Calu3 (cell line): ENCODE results near the gene MAP1LC3A. TPM values are rescaled to one million over a fixed set of nuclear protein-coding genes. Genes with fewer than 3 reads are reported as not detected.

Experiments
- BruUV-seq: library from RNA; stranded (reverse); fragments of 400-500 nt; replicated peaks from 2 replicates; lab custom pipeline; 2021; lab: Mats Ljungman, UMichigan
- CTCF ChIA-PET: fragments of 300-600 bp; sonication (Branson Sonifier 250); formaldehyde crosslinking; loops from one replicate; lab custom pipeline; 2022; ENCODE audit warnings: antibody characterized with exemption; lab: Charles Lee
- DNase-seq: peaks from one replicate; pipeline ENCODE4 v3.0.0; 2022
- H3K27ac Mint-ChIP-seq: one replicate; pipeline ENCODE4 v1.8.0; 2022; ENCODE audit warnings: mixed read lengths; ENCODE audit not compliant: unreplicated experiment
- H3K27me3 Mint-ChIP-seq: one replicate; pipeline ENCODE4 v1.8.0; 2022; ENCODE audit warnings: mixed read lengths; ENCODE audit not compliant: unreplicated experiment
- H3K36me3 Mint-ChIP-seq: one replicate; pipeline ENCODE4 v1.8.0; 2022; ENCODE audit warnings: mild to moderate bottlenecking, moderate library complexity, mixed read lengths; ENCODE audit not compliant: insufficient read depth, unreplicated experiment
- H3K4me1 Mint-ChIP-seq: one replicate; pipeline ENCODE4 v1.8.0; 2022; ENCODE audit warnings: mild to moderate bottlenecking, low read depth, mixed read lengths; ENCODE audit not compliant: unreplicated experiment
- H3K4me3 Mint-ChIP-seq: one replicate; pipeline ENCODE4 v1.8.0; 2022; ENCODE audit warnings: mild to moderate bottlenecking, low read depth, moderate library complexity, mixed read lengths; ENCODE audit not compliant: unreplicated experiment
- H3K9me3 Mint-ChIP-seq: one replicate; pipeline ENCODE4 v1.8.0; 2022; ENCODE audit warnings: low read depth, mixed read lengths; ENCODE audit not compliant: unreplicated experiment
- intact Hi-C: fragments of 100-400 bp; cut with micrococcal nuclease; formaldehyde crosslinking; loops from one replicate; pipeline ENCODE4 v1.10.0; 2022; ENCODE audit not compliant: unreplicated experiment
- total RNA-seq: library from RNA; stranded (reverse); gene quantifications from 2 replicates; pipeline ENCODE4 v1.2.3, GENCODE V29; 2022
- TF ChIP-seq, protein P1 (sequence below): fragments of 200-600 bp; IDR thresholded peaks from one replicate; pipeline ENCODE4 v1.8.0; 2022; ENCODE audit warnings: antibody characterized with exemption; ENCODE audit not compliant: unreplicated experiment

MAP1LC3A gene
- total RNA-seq, 1 experiment from 2014 or later: 0.78 TPM

DNA sequence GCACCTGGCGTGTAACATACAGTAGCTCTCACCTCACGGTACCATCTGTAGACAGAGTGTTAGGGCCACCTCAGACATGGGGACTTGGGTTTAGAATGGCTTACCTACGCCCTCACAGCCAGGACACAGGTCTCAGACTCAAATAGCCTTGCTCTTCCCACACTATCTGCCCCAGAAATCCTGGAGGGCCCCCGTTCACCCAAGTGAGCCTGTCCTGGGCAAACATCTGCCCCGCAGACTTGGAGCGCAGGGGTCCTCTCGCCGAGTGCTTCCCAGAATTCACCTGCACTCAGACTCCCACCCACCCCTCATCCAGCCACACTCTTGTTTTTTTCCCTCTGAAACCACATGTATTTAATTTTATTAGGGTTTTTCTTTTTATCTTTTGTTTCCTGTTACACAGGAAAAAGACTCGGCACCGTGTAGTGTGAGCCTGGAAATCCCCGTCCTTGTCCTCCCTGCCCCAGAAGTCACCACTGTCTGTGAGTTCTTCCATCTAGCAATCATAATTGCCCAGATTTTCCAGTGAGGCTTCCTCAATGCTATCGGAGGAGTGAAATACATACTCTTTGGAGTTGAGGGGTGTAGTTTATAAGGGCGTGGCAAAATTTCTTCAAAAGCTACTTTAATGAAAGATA lies 17.1 kb upstream of the MAP1LC3A start:
- Mint-ChIP-seq H3K36me3 (peaks cover 56% of the 10 kb centered on the region), H3K9me3 (no peaks in the 10 kb centered on the region), H3K4me3 (no peak overlapping the region), H3K27me3 (no peaks in the 10 kb centered on the region), H3K27ac (no peak overlapping the region), H3K4me1 (peaks cover 6% of the 10 kb centered on the region)
- BruUV-seq: no TSS peak
- intact Hi-C loops: no loop called here
- CTCF ChIA-PET: no interaction called here
- TF ChIP-seq, protein P1, sequence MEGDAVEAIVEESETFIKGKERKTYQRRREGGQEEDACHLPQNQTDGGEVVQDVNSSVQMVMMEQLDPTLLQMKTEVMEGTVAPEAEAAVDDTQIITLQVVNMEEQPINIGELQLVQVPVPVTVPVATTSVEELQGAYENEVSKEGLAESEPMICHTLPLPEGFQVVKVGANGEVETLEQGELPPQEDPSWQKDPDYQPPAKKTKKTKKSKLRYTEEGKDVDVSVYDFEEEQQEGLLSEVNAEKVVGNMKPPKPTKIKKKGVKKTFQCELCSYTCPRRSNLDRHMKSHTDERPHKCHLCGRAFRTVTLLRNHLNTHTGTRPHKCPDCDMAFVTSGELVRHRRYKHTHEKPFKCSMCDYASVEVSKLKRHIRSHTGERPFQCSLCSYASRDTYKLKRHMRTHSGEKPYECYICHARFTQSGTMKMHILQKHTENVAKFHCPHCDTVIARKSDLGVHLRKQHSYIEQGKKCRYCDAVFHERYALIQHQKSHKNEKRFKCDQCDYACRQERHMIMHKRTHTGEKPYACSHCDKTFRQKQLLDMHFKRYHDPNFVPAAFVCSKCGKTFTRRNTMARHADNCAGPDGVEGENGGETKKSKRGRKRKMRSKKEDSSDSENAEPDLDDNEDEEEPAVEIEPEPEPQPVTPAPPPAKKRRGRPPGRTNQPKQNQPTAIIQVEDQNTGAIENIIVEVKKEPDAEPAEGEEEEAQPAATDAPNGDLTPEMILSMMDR: no peak
- no peak for DNase-seq

DNA sequence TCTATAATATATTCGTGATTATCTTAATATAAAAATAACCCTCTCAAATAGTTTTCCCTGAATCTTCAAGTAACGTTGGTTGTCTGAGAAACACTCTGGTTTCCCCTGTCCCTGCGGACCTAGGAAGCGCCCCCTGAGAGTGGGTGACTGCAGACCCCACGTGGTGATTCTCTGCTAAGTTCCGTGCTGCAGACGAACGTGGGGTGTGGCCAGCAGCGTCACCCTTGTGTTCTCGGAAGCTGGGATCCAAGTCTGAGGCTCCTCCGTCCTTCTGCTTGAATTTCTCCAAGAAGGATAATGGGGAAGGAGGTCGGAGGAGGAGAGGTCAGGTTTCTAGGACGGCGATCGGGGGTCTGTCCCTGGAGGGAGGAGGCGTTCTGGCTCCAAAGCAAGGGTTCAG lies 16.6 kb upstream of the MAP1LC3A start:
- CTCF ChIA-PET: interaction anchor here (0.7 kb wide), 1 partner anchor 10 kb away, joined by 3 read pairs; no protein-coding TSS in a partner anchor
- no peak for DNase-seq
- Mint-ChIP-seq H3K4me3 (no peak overlapping the region), H3K27ac (no peak overlapping the region), H3K27me3 (no peaks in the 10 kb centered on the region), H3K36me3 (peaks cover 53% of the 10 kb centered on the region), H3K9me3 (no peaks in the 10 kb centered on the region), H3K4me1 (peaks cover 6% of the 10 kb centered on the region)
- TF ChIP-seq, protein P1: no peak
- intact Hi-C loops: no loop called here
- no TSS peak for BruUV-seq

DNA sequence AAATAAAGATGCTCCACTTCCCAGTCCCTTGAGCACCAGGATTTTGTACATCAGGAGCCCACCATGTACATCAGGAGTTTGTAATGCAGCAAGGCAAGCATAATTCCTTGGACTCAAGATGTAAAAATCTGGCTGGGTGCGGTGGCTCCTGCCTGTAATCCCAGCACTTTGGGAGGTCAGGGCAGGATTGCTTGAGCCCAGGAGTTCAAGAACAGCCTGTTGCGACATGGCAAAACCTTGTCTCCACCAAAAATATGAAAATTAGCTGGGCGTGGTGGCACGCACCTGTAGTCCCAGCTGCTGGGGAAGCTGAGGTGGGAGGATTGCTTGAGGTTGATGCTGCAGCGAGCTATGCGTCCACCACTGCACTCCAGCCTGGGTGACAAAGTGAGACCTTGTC lies 16.1 kb upstream of the MAP1LC3A start:
- peaks cover 52% of the 10 kb centered on the region for H3K36me3 Mint-ChIP-seq
- no peaks in the 10 kb centered on the region for H3K9me3 Mint-ChIP-seq
- BruUV-seq: no TSS peak
- TF ChIP-seq, protein P1: no peak
- H3K27me3 Mint-ChIP-seq: no peaks in the 10 kb centered on the region
- H3K4me3 Mint-ChIP-seq: no peak overlapping the region
- intact Hi-C loops: no loop called here
- CTCF ChIA-PET: interaction anchor here (0.7 kb wide), 2 partner anchors 10 to 835 kb away, joined by 3 read pairs; no protein-coding TSS in a partner anchor
- no peak overlapping the region for H3K27ac Mint-ChIP-seq
- DNase-seq: no peak
- peaks cover 6% of the 10 kb centered on the region for H3K4me1 Mint-ChIP-seq

DNA sequence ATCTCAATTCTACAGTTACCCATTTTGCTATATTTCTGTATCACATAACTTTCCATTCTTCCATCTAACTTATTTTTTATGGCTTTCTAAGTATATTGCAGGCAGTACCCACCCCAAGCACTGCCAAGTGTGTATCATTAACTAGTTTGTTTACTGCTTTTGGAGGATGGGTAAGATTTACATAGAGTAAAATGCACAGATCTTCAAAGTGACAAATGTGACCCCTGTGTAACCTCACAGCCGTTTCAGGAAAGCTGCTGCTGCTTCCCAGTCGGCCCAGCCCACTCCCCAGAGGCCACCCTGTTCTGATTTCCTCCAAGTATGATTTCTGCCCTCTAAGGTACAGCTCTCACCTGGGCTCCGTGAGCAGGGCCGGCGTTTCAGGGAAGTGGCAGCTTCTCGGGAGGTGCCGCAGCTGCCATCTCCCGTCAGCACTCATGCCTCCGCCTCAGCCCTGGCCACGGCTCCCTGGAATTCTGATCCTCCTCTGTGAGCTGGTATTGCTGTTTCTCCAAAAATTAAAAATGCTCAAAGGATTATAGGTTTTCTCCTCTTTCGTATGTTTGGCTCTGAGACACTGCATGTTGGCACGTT lies 15.0 kb upstream of the MAP1LC3A start:
- no peak overlapping the region for H3K27ac Mint-ChIP-seq
- CTCF ChIA-PET: interaction anchor here (0.7 to 1.0 kb wide), 2 partner anchors 162 to 527 kb away, joined by 3 to 4 read pairs; no protein-coding TSS in a partner anchor
- H3K27me3 Mint-ChIP-seq: no peaks in the 10 kb centered on the region
- BruUV-seq: no TSS peak
- intact Hi-C loops: no loop called here
- H3K36me3 Mint-ChIP-seq: peaks cover 50% of the 10 kb centered on the region
- no peaks in the 10 kb centered on the region for H3K9me3 Mint-ChIP-seq
- DNase-seq: no peak
- H3K4me3 Mint-ChIP-seq: no peak overlapping the region
- TF ChIP-seq, protein P1: no peak
- H3K4me1 Mint-ChIP-seq: peaks cover 5% of the 10 kb centered on the region
